HEK293 (cell line): ENCODE results near the gene CCDC116.

ENCODE experiments used
- GLIS1 ChIP-seq: fragments of 450-650 bp; formaldehyde crosslinking; IDR thresholded peaks from 2 replicates; pipeline ENCODE4 v1.5.1; 2016; ENCODE audit warnings: missing biosample characterization, missing genetic modification characterization
- GLIS2 ChIP-seq: fragments of 450-650 bp; formaldehyde crosslinking; IDR thresholded peaks from 2 replicates; pipeline ENCODE4 v1.5.1; 2016; ENCODE audit warnings: missing biosample characterization, missing genetic modification characterization
- KLF16 ChIP-seq: fragments of 450-650 bp; formaldehyde crosslinking; IDR thresholded peaks from 2 replicates; pipeline ENCODE4 v1.5.1; 2017; ENCODE audit warnings: missing biosample characterization, missing genetic modification characterization
- MEIS1 ChIP-seq: sonication (generic); formaldehyde crosslinking; IDR thresholded peaks from 2 replicates; pipeline ENCODE4 v1.8.1; 2022; ENCODE audit warnings: missing genetic modification reagents, mild to moderate bottlenecking, borderline replicate concordance
- OSR2 ChIP-seq: fragments of 450-650 bp; formaldehyde crosslinking; IDR thresholded peaks from 2 replicates; pipeline ENCODE4 v1.5.1; 2016; ENCODE audit warnings: missing biosample characterization, missing genetic modification characterization
- PRDM10 ChIP-seq: fragments of 450-650 bp; formaldehyde crosslinking; IDR thresholded peaks from 2 replicates; pipeline ENCODE4 v1.5.1; 2016; ENCODE audit warnings: missing biosample characterization, missing genetic modification characterization
- REST ChIP-seq: fragments of 450-650 bp; formaldehyde crosslinking; IDR thresholded peaks from 2 replicates; pipeline ENCODE4 v1.5.1; 2016; ENCODE audit warnings: missing biosample characterization, missing genetic modification characterization
- SALL2 ChIP-seq: fragments of 450-650 bp; formaldehyde crosslinking; IDR thresholded peaks from 2 replicates; pipeline ENCODE4 v1.5.0; 2017; ENCODE audit warnings: missing biosample characterization, mild to moderate bottlenecking, missing genetic modification characterization, borderline replicate concordance
- SP2 ChIP-seq: fragments of 450-650 bp; formaldehyde crosslinking; IDR thresholded peaks from 2 replicates; pipeline ENCODE4 v1.5.1; 2016; ENCODE audit warnings: missing biosample characterization, missing genetic modification characterization
- SP3 ChIP-seq: fragments of 450-650 bp; formaldehyde crosslinking; IDR thresholded peaks from 2 replicates; pipeline ENCODE4 v1.5.1; 2016; ENCODE audit warnings: missing biosample characterization, missing genetic modification characterization
- TCF7L2 ChIP-seq: IDR thresholded peaks from 2 replicates; pipeline ENCODE4 v1.6.1; 2011; ENCODE audit warnings: low read depth, mild to moderate bottlenecking, inconsistent platforms, low read length, moderate library complexity, borderline replicate concordance
- TRIM28 ChIP-seq: IDR thresholded peaks from 2 replicates; pipeline ENCODE4 v1.6.1; 2011; ENCODE audit warnings: low read length, control low read depth, borderline replicate concordance
- YY2 ChIP-seq: fragments of 450-650 bp; formaldehyde crosslinking; IDR thresholded peaks from 2 replicates; pipeline ENCODE4 v1.5.1; 2016; ENCODE audit warnings: missing biosample characterization, missing genetic modification characterization
- ZBTB48 ChIP-seq: fragments of 450-650 bp; formaldehyde crosslinking; IDR thresholded peaks from 2 replicates; pipeline ENCODE4 v1.5.1; 2016; ENCODE audit warnings: missing biosample characterization, missing genetic modification characterization
- ZBTB7A ChIP-seq: fragments of 450-650 bp; formaldehyde crosslinking; IDR thresholded peaks from 2 replicates; pipeline ENCODE4 v1.5.1; 2016; ENCODE audit warnings: low read depth, missing biosample characterization, missing genetic modification characterization
- ZNF19 ChIP-seq: fragments of 450-650 bp; formaldehyde crosslinking; IDR thresholded peaks from 2 replicates; pipeline ENCODE4; 2016; ENCODE audit warnings: missing biosample characterization, missing genetic modification characterization, low read depth
- ZNF221 ChIP-seq: fragments of 450-650 bp; formaldehyde crosslinking; IDR thresholded peaks from 2 replicates; pipeline ENCODE4 v1.5.1; 2017; ENCODE audit warnings: missing biosample characterization, missing genetic modification characterization, borderline replicate concordance
- ZNF280D ChIP-seq: fragments of 450-650 bp; formaldehyde crosslinking; IDR thresholded peaks from 2 replicates; pipeline ENCODE4 v1.5.1; 2016; ENCODE audit warnings: missing biosample characterization, missing genetic modification characterization
- ZNF404 ChIP-seq: fragments of 450-650 bp; formaldehyde crosslinking; IDR thresholded peaks from 2 replicates; pipeline ENCODE4 v1.5.1; 2017; ENCODE audit warnings: missing biosample characterization, missing genetic modification characterization
- ZNF473 ChIP-seq: fragments of 450-650 bp; formaldehyde crosslinking; IDR thresholded peaks from 2 replicates; pipeline ENCODE4 v1.5.1; 2017; ENCODE audit warnings: missing biosample characterization, missing genetic modification characterization
- ZNF510 ChIP-seq: fragments of 450-650 bp; formaldehyde crosslinking; IDR thresholded peaks from 2 replicates; pipeline ENCODE4 v1.5.1; 2018; ENCODE audit warnings: mild to moderate bottlenecking, missing genetic modification characterization, missing biosample characterization; ENCODE audit not compliant: insufficient replicate concordance
- ZNF518A ChIP-seq: fragments of 450-650 bp; formaldehyde crosslinking; conservative IDR thresholded peaks from 2 replicates; pipeline ENCODE4 v1.5.1; 2016; ENCODE audit warnings: low read depth, missing biosample characterization, missing genetic modification characterization
- ZNF544 ChIP-seq: fragments of 450-650 bp; formaldehyde crosslinking; IDR thresholded peaks from 2 replicates; pipeline ENCODE4 v1.5.0; 2017; ENCODE audit warnings: missing biosample characterization, missing genetic modification characterization
- ZNF623 ChIP-seq: fragments of 450-650 bp; formaldehyde crosslinking; IDR thresholded peaks from 2 replicates; pipeline ENCODE4 v1.5.1; 2016; ENCODE audit warnings: missing biosample characterization, missing genetic modification characterization
- ZSCAN16 ChIP-seq: fragments of 450-650 bp; formaldehyde crosslinking; IDR thresholded peaks from 2 replicates; pipeline ENCODE4 v1.5.1; 2016; ENCODE audit warnings: missing biosample characterization, missing genetic modification characterization
- ZSCAN30 ChIP-seq: fragments of 450-650 bp; IDR thresholded peaks from 2 replicates; pipeline ENCODE4 v1.5.1; 2018; ENCODE audit warnings: missing biosample characterization, mild to moderate bottlenecking, missing genetic modification characterization, moderate library complexity

Gene CCDC116

GRCh38 chr22:21657360-21658032 is 24.9 kb downstream of the CCDC116 start (continued):
- TF ChIP-seq ZNF19 (no peak), ZNF221 (no peak), PRDM10 (tag by site-specific recombination) (no peak), OSR2 (tag by site-specific recombination) (no peak), SALL2 (no peak), REST (no peak), ZNF280D (tag by site-specific recombination) (no peak), ZBTB7A (tag by site-specific recombination) (no peak), SP2 (tag by site-specific recombination) (peak; percentile 60), KLF16 (tag by site-specific recombination) (no peak), YY2 (tag by site-specific recombination) (no peak), ZNF404 (tag by site-specific recombination) (no peak), ZNF544 (no peak), GLIS2 (tag by site-specific recombination) (peak; percentile 87), ZSCAN30 (tag by site-specific recombination) (peak; percentile 13; the same call in 1 of the 2 replicates), ZNF510 (tag by site-specific recombination) (no peak), ZNF518A (tag by site-specific recombination) (no peak), ZNF473 (tag by site-specific recombination) (no peak), ZSCAN16 (tag by site-specific recombination) (no peak), SP3 (tag by site-specific recombination) (peak; percentile 74), MEIS1 (no peak), ZBTB48 (tag by site-specific recombination) (no peak), GLIS1 (peak; percentile 47; the same call in 1 of the 2 replicates), TRIM28 (no peak), TCF7L2 (no peak), ZNF623 (tag by site-specific recombination) (no peak)
